Measurements from ENCODE around the gene WWTR1.

DNA sequence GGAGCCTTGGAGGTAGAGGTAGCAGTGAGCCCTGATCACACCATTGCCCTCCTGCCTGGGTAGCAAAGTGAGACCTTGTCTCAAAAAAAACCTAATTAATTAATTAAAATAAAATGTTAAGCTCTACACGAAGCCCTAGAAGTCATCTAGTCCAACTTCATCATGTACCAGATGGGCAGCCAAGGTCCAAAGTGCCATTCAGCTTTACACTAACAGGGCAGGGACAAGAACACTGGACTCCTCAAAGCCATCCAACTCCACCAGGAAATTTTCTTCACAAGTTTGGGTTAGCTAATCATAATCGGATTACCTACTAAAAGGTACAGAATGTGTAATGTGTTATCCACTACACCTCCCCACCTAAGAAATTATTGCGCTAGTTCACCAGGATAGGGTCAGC lies 48.8 kb downstream of the WWTR1 start:
- TF ChIP-seq GATA2 (IDR thresholded peaks at IDR 0.05; ENCODE audit: low read depth, low read length) (no peak), GATA3 (IDR thresholded peaks at IDR 0.05; ENCODE audit: low read depth, low read length) (no peak)
